ENCODE results near the gene GNG2. TPM values are rescaled to one million over a fixed set of nuclear protein-coding genes. Genes with fewer than 3 reads are reported as not detected.

Gene GNG2
- total RNA-seq, 1 donor, result 4.3 TPM

- no peak for TF ChIP-seq CTCF (IDR thresholded peaks at IDR 0.05; ENCODE audit: insufficient read depth, low read depth, low read length)
- DNase-seq (ENCODE audit: low read depth), result no peak
- no peak overlapping the region for H3K4me3 ChIP-seq (ENCODE audit: low read depth, low read length)
Measured at GRCh38 chr14:51895375-51895774, 35.0 kb downstream of the GNG2 start.

GRCh38 chr14:51897791-51898355, 37.5 kb downstream of the GNG2 start:
- DNase-seq (ENCODE audit: low read depth), result no peak
- no peak overlapping the region for H3K4me3 ChIP-seq (ENCODE audit: low read depth, low read length)
- TF ChIP-seq CTCF (IDR thresholded peaks at IDR 0.05; ENCODE audit: insufficient read depth, low read depth, low read length), result no peak

GRCh38 chr14:51901475-51902024, 41.1 kb downstream of the GNG2 start:
- no peak for TF ChIP-seq CTCF (IDR thresholded peaks at IDR 0.05; ENCODE audit: insufficient read depth, low read depth, low read length)
- no peak overlapping the region for H3K4me3 ChIP-seq (ENCODE audit: low read depth, low read length)
- no peak for DNase-seq (ENCODE audit: low read depth)

GRCh38 chr14:51905656-51906121, 45.3 kb downstream of the GNG2 start:
- peak overlapping the region; percentile 7 for H3K4me3 ChIP-seq (ENCODE audit: low read depth, low read length)
- peak; percentile 89 for DNase-seq (ENCODE audit: low read depth)

- DNase-seq (ENCODE audit: low read depth), result no peak
- H3K4me3 ChIP-seq (ENCODE audit: low read depth, low read length), result no peak overlapping the region
- TF ChIP-seq CTCF (IDR thresholded peaks at IDR 0.05; ENCODE audit: insufficient read depth, low read depth, low read length), result no peak
Measured at GRCh38 chr14:51908086-51908485, 47.7 kb downstream of the GNG2 start.

- DNase-seq (ENCODE audit: low read depth), result peak; percentile 12
- H3K4me3 ChIP-seq (ENCODE audit: low read depth, low read length), result no peak overlapping the region
- no peak for TF ChIP-seq CTCF (IDR thresholded peaks at IDR 0.05; ENCODE audit: insufficient read depth, low read depth, low read length)
Measured at GRCh38 chr14:51912112-51912786, 51.8 kb downstream of the GNG2 start.

GRCh38 chr14:51914310-51914709, 53.9 kb downstream of the GNG2 start:
- DNase-seq (ENCODE audit: low read depth), result no peak
- H3K4me3 ChIP-seq (ENCODE audit: low read depth, low read length), result no peak overlapping the region
- no peak for TF ChIP-seq CTCF (IDR thresholded peaks at IDR 0.05; ENCODE audit: insufficient read depth, low read depth, low read length)

Measured in fibroblast of villous mesenchyme (primary cell).